HepG2 (cell line): Measurements from ENCODE around the gene ATXN7L3. TPM values are rescaled to one million over a fixed set of nuclear protein-coding genes. Genes with fewer than 3 reads are reported as not detected.

Experiments used
- CHD2 ChIP-seq: IDR thresholded peaks from 2 replicates; pipeline ENCODE4 v1.6.1; 2011; ENCODE audit warnings: low read depth, low read length, improper control_type of control experiment
- FOSL2 ChIP-seq: sonication (generic); formaldehyde crosslinking; IDR thresholded peaks from 2 replicates; pipeline ENCODE4 v1.4.0; 2020; ENCODE audit warnings: missing genetic modification reagents
- HDAC6 ChIP-seq: fragments of 200-600 bp; sonication (generic); IDR thresholded peaks from 2 replicates; pipeline ENCODE4 v1.7.0; 2017; ENCODE audit warnings: mild to moderate bottlenecking, antibody characterized with exemption, low read length, low read depth
- HMG20B ChIP-seq: conservative IDR thresholded peaks from 2 replicates; pipeline ENCODE4 v1.6.1; 2016; ENCODE audit warnings: missing genetic modification reagents, missing compliant biosample characterization
- HOXA9 ChIP-seq: sonication (generic); formaldehyde crosslinking; IDR thresholded peaks from 2 replicates; pipeline ENCODE4 v1.8.1; 2022; ENCODE audit warnings: missing genetic modification reagents, mild to moderate bottlenecking, moderate library complexity, borderline replicate concordance
- MXD4 ChIP-seq: IDR thresholded peaks from 2 replicates; pipeline ENCODE4 v1.6.1; 2016; ENCODE audit warnings: mild to moderate bottlenecking, missing biosample characterization, missing genetic modification reagents
- NFATC3 ChIP-seq: sonication (generic); formaldehyde crosslinking; IDR thresholded peaks from 2 replicates; pipeline ENCODE4 v1.5.1; 2020; ENCODE audit warnings: mild to moderate bottlenecking, missing genetic modification reagents
- NONO ChIP-seq, 2 experiments: fragments of 450-650 bp in 1 of 2; sonication (generic) in 1 of 2; formaldehyde crosslinking in 1 of 2; IDR thresholded peaks in 1 of 2; conservative IDR thresholded peaks in 1 of 2; 2 replicates each; pipeline versions ENCODE4 v1.6.1 to v1.8.0; 2017 to 2022; ENCODE audit warnings: mild to moderate bottlenecking in 1 of 2, missing genetic modification reagents in 1 of 2, moderate library complexity in 1 of 2
- PCBP2 ChIP-seq: fragments of 200-400 bp; formaldehyde crosslinking; optimal IDR thresholded peaks from 2 replicates; pipeline ENCODE3; 2018; ENCODE audit warnings: low read length, low read depth; ENCODE audit not compliant: poor library complexity, severe bottlenecking
- PHF5A ChIP-seq: IDR thresholded peaks from one replicate; pipeline ENCODE4 v1.6.1; 2018; ENCODE audit warnings: low read depth, missing genetic modification reagents; ENCODE audit not compliant: unreplicated experiment
- SMAD3 ChIP-seq: sonication (generic); formaldehyde crosslinking; IDR thresholded peaks from 2 replicates; pipeline ENCODE4 v1.4.0; 2020; ENCODE audit warnings: missing genetic modification reagents
- SP4 ChIP-seq: sonication (generic); formaldehyde crosslinking; IDR thresholded peaks from 2 replicates; pipeline ENCODE4 v1.8.1; 2023; ENCODE audit warnings: mild to moderate bottlenecking, missing genetic modification reagents
- TAF1 ChIP-seq: sonication (generic); formaldehyde crosslinking; IDR thresholded peaks from 2 replicates; pipeline ENCODE4 v1.4.0; 2020; ENCODE audit warnings: missing genetic modification reagents
- TAF15 ChIP-seq: fragments of 200-400 bp; formaldehyde crosslinking; IDR thresholded peaks from one replicate; pipeline ENCODE4 v1.6.1; 2018; ENCODE audit warnings: mild to moderate bottlenecking, low read depth, low read length; ENCODE audit not compliant: poor library complexity, severe bottlenecking
- TBX3 ChIP-seq: fragments of 450-650 bp; IDR thresholded peaks from 2 replicates; pipeline ENCODE4 v1.6.1; 2017; ENCODE audit warnings: antibody characterized with exemption, mild to moderate bottlenecking, inconsistent platforms, borderline replicate concordance
- XBP1 ChIP-seq: sonication (generic); formaldehyde crosslinking; IDR thresholded peaks from 2 replicates; pipeline ENCODE4 v1.5.0; 2020; ENCODE audit warnings: missing genetic modification reagents
- ZFP36 ChIP-seq: fragments of 150-350 bp; IDR thresholded peaks from 2 replicates; pipeline ENCODE4 v1.6.1; 2018; ENCODE audit warnings: borderline replicate concordance, low read length, low read depth; ENCODE audit not compliant: partially characterized antibody
- ZNF143 ChIP-seq: sonication (generic); formaldehyde crosslinking; IDR thresholded peaks from 2 replicates; pipeline ENCODE4 v1.4.0; 2020; ENCODE audit warnings: missing genetic modification reagents
- ZNF264 ChIP-seq: sonication (generic); formaldehyde crosslinking; IDR thresholded peaks from 2 replicates; pipeline ENCODE4 v1.4.0; 2020; ENCODE audit warnings: missing genetic modification reagents
- ZNF616 ChIP-seq: sonication (generic); formaldehyde crosslinking; IDR thresholded peaks from 2 replicates; pipeline ENCODE4 v1.5.0; 2020; ENCODE audit warnings: low read depth, mild to moderate bottlenecking, missing genetic modification reagents
- ZNF777 ChIP-seq: sonication (generic); formaldehyde crosslinking; IDR thresholded peaks from 2 replicates; pipeline ENCODE4 v1.4.0; 2020; ENCODE audit warnings: missing genetic modification reagents
- ZNF841 ChIP-seq: sonication (generic); formaldehyde crosslinking; IDR thresholded peaks from 2 replicates; pipeline ENCODE4 v1.8.1; 2023; ENCODE audit warnings: missing genetic modification reagents, borderline replicate concordance
- polyA plus RNA-seq, 8 experiments: library from polyadenylated mRNA; depleted of rRNA in 3 of 8; stranded (reverse) in 7 of 8; unstranded in 1 of 8; fragments of >200 nt; fragmentation: Illumina TruSeq in 4 of 8; extraction: Trizol in 4 of 8; gene quantifications; 2 replicates each; pipeline versions ENCODE4 v1.2.1 to v1.2.3, GENCODE V29; 2011 to 2016; ENCODE audit warnings: low read depth in 4 of 8, missing spikeins in 1 of 8, mixed read lengths in 1 of 8; ENCODE audit not compliant: insufficient read depth in 1 of 8
- total RNA-seq, 5 experiments: library from RNA; depleted of rRNA; stranded (reverse); fragments of >200 nt; fragmentation: Illumina TruSeq; extraction: Trizol; gene quantifications; 2 replicates each; pipeline ENCODE4 v1.2.3, GENCODE V29; 2016; ENCODE audit warnings: low read depth in 1 of 5
- TF ChIP-seq, protein P1 (sequence below): sonication (generic); formaldehyde crosslinking; IDR thresholded peaks from 2 replicates; pipeline ENCODE4 v1.4.0; 2020; ENCODE audit warnings: missing genetic modification reagents
- TF ChIP-seq, protein P2 (sequence below): sonication (generic); formaldehyde crosslinking; IDR thresholded peaks from 2 replicates; pipeline ENCODE4 v1.4.0; 2020; ENCODE audit warnings: missing genetic modification reagents
- TF ChIP-seq, protein P3 (sequence below): sonication (generic); formaldehyde crosslinking; IDR thresholded peaks from 2 replicates; pipeline ENCODE4 v1.4.0; 2020; ENCODE audit warnings: missing genetic modification reagents

ATXN7L3 gene
- total and polyA plus RNA-seq, 2 of the 13 experiments (the other 11 are each of a cell fraction or from before 2014, with no cell fraction given), result 44.5 to 59.1 TPM

DNA sequence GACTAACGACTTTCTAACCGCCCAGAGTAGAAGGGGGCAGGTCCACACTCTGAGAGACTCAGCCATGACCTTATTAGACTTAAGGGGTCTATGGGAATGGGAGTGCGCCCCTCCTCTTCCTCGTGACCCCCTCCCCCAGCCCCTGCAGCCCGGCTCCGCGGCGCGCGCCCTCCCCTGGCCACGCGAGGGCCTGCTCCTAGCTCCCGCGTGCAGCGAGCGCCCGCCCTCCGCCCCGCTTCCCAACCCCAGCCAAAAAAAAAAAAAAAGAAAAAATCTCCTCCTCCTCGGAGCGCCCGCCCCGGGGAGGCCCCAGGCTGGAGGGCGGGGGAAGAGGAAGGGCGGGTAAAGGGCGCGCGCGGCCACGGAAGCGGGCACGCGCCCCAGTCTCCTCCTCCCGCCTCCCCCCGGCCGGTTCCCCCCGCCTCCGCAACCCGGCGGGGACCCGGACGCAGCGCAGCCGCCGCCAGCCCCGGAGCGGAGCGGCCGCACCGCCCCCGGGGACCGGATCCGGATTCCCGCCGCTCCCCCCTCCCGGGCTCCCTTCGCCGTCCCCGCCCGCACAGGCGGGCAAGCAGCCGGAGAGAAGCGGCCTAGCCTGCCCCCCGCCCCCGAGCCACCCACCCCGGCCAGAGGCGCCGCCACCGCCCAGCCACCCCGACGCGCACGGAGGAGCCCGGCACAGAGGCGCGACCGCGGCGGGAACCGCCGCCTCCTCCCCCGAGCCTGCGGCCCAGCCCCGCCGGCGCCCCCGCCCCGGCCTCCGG, 18.8 kb upstream of the ATXN7L3 start (continued):
- no peak for TF ChIP-seq ZNF841 (CRISPR knock-in tag)
- no peak for TF ChIP-seq FOSL2 (CRISPR knock-in tag)
- TF ChIP-seq XBP1 (CRISPR knock-in tag), result no peak
- no peak for TF ChIP-seq TBX3
- TF ChIP-seq, protein P1, sequence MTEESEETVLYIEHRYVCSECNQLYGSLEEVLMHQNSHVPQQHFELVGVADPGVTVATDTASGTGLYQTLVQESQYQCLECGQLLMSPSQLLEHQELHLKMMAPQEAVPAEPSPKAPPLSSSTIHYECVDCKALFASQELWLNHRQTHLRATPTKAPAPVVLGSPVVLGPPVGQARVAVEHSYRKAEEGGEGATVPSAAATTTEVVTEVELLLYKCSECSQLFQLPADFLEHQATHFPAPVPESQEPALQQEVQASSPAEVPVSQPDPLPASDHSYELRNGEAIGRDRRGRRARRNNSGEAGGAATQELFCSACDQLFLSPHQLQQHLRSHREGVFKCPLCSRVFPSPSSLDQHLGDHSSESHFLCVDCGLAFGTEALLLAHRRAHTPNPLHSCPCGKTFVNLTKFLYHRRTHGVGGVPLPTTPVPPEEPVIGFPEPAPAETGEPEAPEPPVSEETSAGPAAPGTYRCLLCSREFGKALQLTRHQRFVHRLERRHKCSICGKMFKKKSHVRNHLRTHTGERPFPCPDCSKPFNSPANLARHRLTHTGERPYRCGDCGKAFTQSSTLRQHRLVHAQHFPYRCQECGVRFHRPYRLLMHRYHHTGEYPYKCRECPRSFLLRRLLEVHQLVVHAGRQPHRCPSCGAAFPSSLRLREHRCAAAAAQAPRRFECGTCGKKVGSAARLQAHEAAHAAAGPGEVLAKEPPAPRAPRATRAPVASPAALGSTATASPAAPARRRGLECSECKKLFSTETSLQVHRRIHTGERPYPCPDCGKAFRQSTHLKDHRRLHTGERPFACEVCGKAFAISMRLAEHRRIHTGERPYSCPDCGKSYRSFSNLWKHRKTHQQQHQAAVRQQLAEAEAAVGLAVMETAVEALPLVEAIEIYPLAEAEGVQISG (CRISPR knock-in tag), result peak; percentile 45; the same call in 1 of the 2 replicates
- TF ChIP-seq PHF5A (CRISPR knock-in tag), result no peak
- no peak; the same call in 1 of the 2 replicates for TF ChIP-seq ZNF777 (CRISPR knock-in tag)
- TF ChIP-seq ZNF143, result no peak
- TF ChIP-seq ZFP36, result no peak
- TF ChIP-seq ZNF264 (CRISPR knock-in tag), result no peak
- no peak; the same call in 1 of the 2 replicates for TF ChIP-seq HMG20B (CRISPR knock-in tag)
- TF ChIP-seq TAF1, result no peak; the same call in 1 of the 2 replicates
- TF ChIP-seq SMAD3 (CRISPR knock-in tag), result no peak; the same call in 1 of the 2 replicates
- TF ChIP-seq MXD4 (CRISPR knock-in tag), result peak; percentile 60; the same call in 1 of the 2 replicates
- TF ChIP-seq PCBP2, result no peak
- TF ChIP-seq, protein P2, sequence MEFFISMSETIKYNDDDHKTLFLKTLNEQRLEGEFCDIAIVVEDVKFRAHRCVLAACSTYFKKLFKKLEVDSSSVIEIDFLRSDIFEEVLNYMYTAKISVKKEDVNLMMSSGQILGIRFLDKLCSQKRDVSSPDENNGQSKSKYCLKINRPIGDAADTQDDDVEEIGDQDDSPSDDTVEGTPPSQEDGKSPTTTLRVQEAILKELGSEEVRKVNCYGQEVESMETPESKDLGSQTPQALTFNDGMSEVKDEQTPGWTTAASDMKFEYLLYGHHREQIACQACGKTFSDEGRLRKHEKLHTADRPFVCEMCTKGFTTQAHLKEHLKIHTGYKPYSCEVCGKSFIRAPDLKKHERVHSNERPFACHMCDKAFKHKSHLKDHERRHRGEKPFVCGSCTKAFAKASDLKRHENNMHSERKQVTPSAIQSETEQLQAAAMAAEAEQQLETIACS (CRISPR knock-in tag), result peak; percentile 94
- no peak for TF ChIP-seq HOXA9
- no peak for TF ChIP-seq HDAC6
- TF ChIP-seq, protein P3, sequence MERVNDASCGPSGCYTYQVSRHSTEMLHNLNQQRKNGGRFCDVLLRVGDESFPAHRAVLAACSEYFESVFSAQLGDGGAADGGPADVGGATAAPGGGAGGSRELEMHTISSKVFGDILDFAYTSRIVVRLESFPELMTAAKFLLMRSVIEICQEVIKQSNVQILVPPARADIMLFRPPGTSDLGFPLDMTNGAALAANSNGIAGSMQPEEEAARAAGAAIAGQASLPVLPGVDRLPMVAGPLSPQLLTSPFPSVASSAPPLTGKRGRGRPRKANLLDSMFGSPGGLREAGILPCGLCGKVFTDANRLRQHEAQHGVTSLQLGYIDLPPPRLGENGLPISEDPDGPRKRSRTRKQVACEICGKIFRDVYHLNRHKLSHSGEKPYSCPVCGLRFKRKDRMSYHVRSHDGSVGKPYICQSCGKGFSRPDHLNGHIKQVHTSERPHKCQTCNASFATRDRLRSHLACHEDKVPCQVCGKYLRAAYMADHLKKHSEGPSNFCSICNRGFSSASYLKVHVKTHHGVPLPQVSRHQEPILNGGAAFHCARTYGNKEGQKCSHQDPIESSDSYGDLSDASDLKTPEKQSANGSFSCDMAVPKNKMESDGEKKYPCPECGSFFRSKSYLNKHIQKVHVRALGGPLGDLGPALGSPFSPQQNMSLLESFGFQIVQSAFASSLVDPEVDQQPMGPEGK (CRISPR knock-in tag), result peak; percentile 92
- TF ChIP-seq CHD2, result peak; percentile 54; the same call in 1 of the 2 replicates
- TF ChIP-seq TAF15, result no peak
- no peak for TF ChIP-seq NFATC3 (CRISPR knock-in tag)
- peak; percentile 69; the same call in 1 of the 2 replicates for TF ChIP-seq SP4 (CRISPR knock-in tag)
- TF ChIP-seq NONO (IDR thresholded peaks at IDR 0.05), result no peak
- peak; percentile 35; the same call in 1 of the 2 replicates for TF ChIP-seq NONO (CRISPR knock-in tag; conservative IDR thresholded peaks at IDR 0.05)
- no peak for TF ChIP-seq ZNF616 (CRISPR knock-in tag)
